Kidney tubule cell (primary cell): ENCODE measurements around the gene MVK.

Experiments
- DNase-seq: peaks from one replicate; pipeline ENCODE4 v3.0.0-alpha.2; 2018; ENCODE audit warnings: low spot score

The MVK gene

DNA sequence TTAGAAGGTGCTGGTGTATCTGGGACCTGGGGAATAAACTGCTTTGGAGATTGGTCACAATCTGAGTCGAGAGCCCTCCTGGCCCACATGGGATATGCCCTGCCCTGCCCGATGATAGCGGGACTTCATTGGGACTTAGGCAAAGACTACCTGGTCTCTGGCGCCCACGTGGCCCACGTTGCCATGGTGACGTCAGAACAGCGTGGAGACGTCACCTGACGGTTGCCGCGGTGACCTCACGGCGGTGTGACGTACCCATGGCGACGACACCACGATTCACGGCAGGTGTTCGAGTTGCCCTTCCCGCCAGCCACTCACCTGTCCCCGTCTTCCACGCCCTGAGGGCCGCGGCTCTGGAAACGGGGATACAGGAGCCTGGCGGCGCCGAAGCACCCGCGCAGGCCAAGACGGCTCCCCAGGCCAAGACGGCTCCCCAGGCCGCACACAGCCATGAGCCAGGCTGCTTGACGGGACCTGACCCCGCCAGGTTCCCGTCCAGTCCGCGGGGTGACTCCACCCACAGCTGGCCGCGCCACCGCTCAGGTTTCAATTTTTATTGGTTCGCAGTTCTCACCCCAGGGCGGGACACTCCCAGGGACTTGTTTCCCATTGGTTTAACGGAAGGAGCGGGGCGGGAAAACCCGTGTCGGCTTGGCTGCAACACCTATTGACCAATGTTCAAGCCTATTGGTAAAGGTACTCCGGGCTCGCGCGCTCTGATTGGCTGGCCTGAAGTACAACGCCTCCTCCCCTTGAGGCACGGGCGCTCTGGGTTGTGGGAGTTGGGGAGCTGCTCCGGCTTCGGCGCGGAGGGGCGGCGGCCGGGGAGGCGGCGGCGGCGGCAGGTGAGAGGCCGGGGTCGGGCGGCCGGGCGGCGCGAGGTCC lies at the start of gene MVK, which contains the start of gene MMAB:
MVK (plus strand) TSS at position 766 of the 885 bp plus-strand sequence. CDS start 1,029 bp downstream, outside the sequence.
MMAB (minus strand) TSS at position 476 of the 885 bp plus-strand sequence; CDS start at position 452, 24 bp downstream.
- DNase-seq, result peak; percentile 100

DNA sequence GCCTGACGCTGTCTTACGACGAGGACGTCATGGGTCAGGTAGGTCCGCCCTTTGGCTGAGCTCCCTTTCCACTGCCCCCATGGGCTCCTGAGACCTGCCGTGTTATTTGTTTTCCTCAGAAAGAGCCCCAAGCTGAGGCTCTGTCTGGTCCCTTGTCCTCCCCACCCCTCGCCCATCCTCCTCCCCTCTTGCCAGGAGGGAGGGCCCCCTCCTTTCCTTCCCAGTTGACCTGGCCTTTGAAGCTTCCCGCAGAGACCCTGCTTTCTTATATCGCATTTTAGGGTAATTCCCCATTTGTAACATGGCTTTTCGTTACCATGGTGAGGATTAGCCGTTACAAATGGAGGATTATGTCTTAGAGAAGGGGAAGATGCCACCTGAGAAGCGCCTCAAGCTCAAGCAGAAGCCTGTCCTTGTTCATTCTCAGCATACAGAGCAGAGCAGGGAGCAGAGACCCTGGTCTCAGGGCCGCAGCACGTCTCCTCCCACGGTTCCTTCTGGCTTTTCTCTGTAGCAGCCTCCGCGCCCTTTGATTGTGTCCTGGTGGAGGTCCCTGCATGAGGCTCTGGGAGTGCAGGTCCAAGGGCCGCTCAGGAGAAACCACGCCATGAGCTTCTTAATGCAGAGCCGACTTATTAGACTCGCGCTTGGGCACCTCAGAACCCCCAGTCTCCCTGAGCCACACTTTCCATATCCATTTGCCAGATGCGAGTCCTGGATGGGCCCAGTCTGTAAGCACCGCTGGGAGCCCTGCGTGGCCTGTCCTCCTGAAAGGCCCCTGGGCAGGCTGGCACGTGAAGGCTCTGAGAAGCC lies 48.9 kb upstream of the MVK start:
- DNase-seq, result no peak

DNA sequence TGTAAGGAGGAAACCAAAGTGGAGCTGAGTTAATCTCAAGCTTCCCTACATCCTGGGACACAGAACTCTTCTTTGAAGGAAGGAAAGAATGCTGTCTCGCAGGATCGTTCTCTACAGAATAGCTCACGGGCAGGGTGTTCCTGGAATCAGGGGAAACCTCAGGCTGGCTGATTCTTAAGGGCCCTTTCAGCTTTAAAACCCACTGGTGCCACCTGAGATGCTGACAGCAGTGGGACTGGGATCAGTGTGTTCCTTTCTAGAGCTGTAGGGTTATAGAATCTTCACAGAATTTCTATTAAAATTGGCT lies 48.4 kb upstream of the MVK start:
- no peak for DNase-seq

DNA sequence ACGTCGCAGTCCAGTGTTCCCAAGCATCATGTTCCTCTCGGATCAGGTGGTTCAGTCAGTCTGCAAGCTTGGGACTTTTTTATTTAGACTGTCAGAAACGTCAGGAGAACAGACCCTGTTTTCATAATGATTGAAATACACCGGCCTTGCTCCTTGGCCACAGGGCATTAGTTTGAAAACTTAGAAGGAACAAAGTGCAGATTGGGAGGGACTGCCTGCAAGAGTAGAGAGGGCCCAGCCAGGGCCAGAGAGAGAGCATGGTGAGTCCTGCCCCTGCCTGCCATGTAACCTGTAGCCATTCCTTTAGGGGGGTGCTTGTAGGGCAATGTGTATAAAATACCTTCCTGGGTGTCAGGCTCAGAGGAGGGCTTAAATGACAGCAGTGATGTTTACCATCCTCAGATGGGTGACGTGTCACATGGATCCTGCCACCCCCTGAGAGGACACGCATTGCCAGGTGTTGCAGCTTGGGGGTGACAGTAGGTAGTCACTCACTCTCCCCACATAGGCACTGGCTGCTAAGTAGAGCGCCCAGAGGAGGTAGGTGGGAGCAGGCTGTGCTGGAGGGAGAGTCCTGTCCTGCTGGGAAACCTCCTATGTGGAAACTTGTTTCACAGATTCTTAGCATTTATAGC lies 46.0 kb upstream of the MVK start:
- no peak for DNase-seq

DNA sequence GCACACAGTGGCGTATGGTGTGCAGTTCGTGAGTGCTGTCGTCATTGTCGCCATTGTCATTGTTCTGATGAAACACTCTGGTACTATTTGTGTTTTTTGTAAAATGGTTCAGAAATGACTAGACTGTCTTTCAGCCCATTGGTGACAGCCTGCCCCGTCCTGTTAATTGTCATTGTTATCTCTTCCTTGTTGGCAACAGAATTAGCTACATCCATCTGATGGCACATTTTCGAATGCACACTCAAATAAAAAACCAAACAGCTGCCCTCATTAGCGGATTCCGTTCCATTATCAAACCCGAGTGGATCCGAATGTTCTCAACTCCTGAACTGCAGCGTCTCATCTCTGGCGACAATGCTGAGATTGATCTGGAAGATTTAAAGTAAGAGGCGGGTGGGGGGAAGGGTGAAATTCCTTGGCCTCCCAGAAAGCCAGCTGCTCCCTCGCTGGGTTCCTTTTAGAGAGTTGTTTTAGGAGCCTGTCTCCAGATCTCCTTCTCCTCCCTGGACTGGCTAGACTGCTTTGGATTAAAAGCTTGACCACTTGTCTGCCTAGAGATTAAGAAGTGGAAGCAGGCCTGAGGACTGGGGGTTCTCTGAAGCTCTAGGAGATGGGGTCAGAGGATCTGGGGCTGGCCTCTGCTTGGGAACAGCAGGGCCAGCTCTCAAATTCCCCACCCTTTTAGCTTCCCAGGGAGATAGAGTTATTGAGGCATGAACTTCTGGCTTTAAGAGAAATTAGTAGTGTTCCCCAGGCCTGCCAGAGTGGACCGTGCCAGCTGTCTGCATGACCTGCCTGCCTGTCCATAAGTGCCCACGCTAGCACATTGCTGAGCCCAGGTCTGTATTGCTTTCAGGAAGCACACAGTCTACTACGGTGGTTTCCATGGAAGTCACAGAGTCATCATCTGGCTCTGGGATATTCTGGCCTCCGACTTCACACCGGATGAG lies 43.6 kb upstream of the MVK start:
- DNase-seq, result no peak

DNA sequence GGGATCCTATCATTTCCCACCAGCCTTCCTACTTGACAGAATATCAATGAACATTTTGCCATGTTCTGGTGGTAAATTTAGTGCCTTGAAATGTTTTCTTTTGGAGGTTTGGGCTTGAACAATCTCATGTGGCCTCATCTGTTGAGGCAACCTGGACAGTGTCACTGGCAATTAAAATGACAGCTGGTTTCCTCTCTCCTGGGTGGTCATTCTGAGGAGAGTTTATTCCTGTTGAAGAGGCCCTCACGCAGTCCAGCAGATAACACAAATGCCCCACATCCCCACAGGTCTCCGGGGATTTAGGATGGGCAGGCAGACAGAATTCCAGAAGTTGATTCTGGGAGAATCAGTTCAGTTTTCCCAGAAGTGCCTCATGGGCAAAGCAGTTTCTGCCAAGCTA lies 42.2 kb upstream of the MVK start:
- DNase-seq, result no peak

DNA sequence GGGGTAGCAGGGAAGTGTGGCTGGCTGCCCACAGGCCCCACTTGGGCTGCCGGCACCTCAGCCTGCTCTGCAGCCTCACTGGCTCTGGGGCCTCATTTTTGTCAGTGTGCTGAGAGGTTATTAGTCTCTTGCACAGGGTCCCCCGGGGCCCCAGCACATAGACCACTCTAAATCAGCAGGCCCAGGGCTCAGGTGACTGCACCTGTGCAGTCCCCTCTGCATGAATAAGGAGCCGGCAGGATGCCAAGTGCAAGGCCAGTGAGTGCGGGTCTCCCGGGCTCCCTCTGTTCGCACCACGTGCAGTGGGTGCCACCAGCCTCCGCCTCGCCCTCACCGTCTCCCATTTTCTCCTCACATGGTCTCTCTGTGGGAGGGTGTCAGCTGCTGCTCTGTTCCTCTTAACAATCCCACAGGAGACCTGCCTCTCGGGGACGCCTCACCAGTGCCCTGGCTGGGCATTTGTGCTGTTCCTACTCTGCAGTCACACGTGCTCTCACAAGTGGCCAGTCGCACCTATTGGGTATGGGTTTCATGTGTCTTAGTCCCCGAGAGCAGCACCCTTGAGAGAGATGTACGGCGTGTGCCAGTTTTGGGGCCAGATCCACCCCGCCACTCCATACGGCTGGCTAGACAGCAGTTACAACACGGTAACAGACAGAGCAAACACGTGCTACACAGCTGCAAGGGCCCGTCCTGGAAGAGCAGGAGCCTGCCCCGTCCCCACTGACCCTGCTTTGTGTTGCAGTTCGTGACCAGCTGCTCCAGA lies 40.7 kb upstream of the MVK start:
- DNase-seq, result no peak

DNA sequence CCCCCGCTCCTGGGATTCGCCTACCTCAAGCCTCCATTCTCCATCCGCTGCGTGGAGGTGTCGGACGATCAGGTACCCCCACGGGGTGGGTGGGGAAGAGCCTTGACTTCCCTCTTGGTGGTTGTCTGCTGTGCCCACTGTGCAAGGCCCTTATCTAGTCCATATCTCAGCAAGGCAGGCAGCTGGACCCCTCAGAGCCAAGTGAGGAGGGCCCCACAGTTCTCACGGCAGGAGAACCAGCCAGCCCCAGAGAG lies 40.2 kb upstream of the MVK start:
- no peak for DNase-seq

DNA sequence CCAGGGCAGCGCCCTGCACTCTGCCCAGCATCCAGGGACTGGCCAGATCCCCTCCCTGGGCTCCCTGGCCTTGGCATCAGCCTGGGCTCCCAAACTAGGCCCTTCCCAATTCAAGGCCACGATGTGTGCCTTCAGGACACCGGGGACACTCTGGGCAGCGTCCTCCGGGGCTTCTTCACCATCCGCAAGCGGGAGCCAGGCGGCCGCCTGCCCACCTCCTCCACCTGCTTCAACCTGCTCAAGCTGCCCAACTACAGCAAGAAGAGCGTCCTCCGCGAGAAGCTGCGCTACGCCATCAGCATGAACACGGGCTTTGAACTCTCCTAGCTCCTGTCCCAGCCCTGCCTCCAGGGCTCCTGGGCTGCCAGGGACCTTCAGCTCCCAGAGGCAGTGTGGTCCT lies 39.1 kb upstream of the MVK start:
- no peak for DNase-seq

DNA sequence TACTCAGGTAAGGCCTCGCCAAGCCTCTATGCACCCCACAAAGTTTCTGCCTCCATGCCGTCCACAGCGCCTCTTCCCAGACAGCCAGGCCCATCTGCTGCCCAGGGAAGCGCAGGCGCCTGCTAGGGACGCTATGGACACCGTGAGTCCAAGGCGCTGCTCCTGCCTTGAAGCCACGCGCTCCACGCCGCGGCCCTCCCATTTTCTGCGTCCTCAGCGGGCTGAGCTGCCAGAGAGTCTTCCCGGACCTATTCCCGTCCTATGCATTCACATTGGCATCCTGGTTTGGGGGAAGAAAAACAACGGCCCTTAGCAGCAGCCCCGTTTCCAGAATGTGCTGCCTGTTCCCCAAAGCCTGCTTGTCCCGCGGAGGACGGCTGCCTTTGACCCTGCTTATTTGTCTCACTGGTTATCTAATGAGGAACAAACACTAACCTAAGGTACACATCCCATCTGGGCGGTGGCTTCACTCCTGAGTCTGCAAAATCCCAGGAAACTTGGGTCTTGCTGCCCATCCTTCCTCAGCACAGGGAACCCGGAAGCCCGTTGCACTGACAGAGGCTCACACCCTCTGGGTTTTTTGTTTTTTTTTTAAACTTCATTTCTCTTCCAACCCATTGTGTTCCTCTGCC lies 38.2 kb upstream of the MVK start:
- DNase-seq, result no peak

DNA sequence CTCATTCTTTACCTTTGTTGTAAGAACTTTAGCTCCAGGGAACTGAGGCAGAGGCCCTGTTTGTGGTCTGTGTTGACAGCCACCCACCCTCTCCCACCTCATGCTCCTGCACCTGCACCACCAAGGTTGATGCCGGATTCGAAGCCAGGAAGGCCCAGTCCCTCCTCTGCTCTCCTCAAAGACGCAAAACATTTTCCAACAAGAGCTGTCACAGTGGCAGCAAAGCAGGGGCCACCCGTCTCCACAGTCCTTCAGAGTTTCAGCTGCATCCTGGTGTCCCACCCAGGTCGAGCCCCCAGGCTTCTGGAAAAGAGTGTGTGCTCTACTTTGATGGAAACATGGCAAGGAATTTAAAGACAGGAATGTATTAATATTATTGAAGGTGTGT lies 37.7 kb upstream of the MVK start:
- no peak for DNase-seq

DNA sequence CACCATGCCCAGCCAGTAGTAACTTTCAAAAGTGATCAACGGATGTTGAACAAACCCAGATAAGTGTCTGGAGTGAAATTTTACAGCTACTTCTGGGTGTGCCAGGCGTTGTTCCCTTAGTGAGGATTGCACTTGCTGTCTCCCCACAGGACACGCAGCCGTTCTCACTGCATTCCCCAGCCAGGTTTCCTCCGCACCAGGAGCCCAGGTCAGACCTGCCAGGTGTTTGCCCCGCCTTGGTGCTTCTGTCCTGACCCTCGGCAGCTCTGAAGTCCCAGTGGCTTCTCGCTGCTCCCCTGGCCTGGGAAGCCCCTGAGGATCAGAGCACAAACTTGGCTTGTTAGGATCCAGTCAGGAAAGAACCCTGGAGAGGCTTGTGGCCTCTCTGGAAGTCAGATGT lies 36.5 kb upstream of the MVK start:
- DNase-seq, result no peak

DNA sequence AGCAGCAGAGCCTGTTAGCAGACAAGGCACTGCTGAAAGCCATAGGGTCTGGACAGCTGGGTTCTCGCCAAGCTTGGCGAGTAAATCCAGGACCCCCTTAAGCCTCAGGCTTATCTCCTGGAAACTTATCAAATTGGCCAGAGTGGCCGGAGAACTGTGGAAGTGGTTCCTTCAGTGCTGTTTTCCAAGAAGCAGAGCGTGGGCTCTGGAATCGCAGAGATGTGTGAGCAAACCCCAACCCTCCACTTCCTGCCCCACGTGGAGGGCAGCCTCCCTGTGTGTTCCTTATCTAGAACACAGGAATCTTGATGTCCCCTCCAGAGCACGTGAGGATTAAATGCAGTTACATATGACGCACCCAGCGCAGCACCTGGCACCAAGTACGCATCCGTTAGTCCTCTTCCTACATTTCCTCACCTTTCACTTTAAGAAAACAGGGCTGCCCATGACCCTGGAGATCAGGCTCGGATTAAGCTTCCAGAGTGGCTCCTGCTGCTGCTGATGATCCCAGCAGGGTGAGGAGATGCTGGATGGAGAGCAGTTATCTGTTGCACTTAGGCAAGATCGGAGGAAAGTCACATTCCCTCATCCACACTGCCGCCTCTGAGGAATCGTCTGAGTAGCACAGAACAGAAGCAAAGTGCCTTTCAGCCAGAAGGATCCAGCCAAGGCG lies 35.3 kb upstream of the MVK start:
- DNase-seq, result no peak

DNA sequence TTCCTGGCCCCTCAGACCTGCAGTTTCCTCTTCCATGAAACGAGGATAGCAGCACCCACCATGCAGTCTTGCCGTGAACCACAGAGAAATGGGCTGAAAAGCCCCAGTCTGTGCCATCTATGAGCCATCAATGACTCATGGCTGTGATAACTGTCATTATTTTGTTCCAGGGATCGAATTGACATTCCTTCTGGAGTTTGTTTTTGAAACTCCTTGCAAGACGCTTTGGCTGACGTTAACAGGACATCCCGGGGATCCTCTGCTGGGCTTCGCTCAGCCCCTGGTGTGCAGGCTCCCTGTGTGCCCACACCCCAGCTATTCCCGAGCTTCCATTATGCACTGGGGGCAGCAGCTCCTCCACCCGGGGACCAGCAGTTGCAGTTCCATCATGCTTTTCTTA lies 34.1 kb upstream of the MVK start:
- DNase-seq, result no peak

DNA sequence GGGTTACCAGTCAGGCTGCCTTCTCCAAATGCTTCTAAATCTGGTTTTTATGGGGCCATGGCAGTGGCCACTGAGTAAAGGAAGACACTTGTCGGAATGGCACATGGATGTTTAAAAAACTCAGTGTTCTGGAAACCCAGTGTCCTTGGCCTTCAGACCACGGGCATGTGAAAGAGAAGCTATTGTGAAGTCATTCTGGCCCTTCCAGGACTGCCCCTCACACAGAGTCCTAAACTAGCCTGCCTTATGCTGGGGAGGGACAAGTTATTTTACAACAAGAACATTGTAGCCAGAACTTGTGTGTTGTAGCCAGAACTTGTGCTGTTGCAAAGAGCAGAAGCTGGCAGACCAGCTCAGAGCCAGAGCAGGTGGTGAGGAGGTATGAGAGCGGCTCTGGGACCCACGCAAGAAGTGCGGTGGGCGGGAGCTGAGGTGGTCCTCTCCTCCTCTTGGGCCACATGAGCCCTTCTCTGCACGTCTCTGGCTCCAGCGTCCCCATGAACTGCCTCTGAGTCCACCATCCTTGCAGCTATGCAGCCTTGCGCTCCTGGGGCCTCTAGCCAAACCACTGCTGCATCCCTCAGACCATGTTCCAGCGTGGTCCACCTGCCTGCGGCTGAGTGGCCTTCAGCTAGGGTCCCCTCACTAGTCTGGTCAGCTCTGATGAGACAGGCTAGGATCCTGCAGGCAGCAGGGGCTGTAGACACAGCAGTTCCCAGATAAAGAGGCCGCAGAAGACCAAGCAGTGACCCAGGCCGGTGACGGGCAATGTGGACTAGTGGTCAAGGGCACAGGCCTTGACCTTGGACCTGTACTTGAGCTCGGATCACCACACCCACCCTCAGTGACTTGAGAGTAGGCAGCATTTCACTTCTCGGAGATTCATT lies 32.8 kb upstream of the MVK start:
- no peak for DNase-seq

DNA sequence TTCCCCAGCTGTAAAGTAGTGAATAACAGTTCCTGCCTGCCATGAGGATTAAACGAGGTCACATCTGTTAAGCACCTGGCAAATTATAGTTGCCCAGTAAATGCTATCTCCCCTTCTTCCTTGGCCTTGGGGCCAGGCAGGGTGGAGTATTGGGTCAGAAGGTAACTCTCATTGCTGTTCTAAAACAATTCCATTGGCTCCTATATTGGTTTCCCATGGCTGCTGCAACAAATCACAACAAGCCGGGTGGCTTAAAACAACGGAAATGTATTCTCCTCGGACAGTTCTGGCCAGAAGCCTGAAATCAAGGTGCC lies 32.2 kb upstream of the MVK start:
- DNase-seq, result no peak

DNA sequence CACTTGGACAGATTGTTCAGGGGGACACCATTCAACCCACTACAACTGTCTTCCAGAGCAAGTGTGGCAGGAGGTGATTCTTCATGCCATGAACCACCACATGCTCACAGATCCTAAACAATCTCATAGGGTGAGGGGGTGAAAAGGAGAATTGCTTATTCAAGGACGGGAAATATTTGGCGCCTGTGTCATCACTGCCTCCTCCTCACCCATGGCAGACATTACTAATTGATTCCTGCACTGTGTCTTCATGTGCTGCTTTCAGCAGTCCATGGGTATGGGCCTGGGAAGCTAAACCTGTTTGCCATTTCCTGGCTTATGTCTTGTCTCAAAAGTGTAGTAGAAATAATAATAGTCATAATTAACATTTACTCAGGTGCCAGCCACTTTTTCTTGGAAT lies 31.6 kb upstream of the MVK start:
- peak; percentile 54 for DNase-seq

DNA sequence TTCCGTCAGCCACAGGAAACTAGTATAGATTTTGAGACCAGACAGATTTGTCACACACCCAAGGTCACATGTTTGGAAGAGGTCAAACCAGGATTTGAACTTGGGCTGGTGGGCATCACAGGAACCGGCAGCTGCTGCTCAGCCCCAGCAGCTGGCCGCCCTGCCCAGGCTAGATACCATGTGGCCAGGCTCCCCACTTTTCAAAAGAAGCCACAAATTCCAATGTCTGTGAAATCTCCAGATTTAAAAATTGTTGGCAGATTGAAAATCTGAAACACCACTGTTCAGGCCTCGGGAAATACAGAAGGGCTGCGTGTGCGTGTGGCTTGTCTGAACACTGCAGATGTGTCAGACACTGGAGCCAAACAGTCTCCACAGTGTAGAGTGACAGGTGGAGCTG lies 30.7 kb upstream of the MVK start:
- DNase-seq, result no peak

DNA sequence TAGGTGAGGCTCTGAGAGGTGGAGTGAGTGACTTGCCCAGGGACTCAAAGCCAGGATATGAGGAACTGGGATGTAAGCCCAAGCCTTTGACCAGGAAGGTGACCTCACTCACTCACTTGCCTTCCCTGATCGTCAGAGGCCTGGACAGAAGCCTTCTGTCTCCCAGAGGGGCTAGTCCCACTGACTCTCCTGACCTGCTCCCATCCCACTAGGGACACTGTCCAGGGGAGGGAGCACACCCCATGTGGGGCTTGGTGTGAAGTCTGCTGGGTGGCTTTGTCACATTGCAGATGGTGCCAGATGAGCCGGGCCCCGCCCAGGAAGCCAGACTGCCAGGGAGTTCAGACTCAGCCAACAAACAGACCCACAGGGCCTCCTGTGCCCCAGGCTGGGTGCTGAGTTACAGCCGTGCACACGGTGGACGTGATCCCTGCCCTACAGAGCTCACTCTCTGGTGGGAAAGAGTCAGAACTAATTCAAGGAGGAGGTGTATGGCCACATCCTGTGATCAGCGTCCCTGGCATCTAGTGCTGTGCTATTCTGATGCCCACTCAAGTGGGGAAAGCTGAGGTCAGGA lies 28.6 kb upstream of the MVK start:
- DNase-seq, result peak; percentile 68
